GM21367 (cell line): ENCODE measurements around the gene TXNDC2.
"Not testable (repeated sequence)": the region's sequence is repeated elsewhere in the genome, so short reads cannot be mapped to it uniquely, and the experiment has no call there.

Experiments used
- ATAC-seq: cut with Tn5 transposase; IDR thresholded peaks from one replicate; pipeline ENCODE4 v1.9.1; 2021; ENCODE audit not compliant: unreplicated experiment

The TXNDC2 gene

GRCh38 chr18:9884090-9884489 lies 1.7 kb upstream of the TXNDC2 start:
- no peak for ATAC-seq

DNA sequence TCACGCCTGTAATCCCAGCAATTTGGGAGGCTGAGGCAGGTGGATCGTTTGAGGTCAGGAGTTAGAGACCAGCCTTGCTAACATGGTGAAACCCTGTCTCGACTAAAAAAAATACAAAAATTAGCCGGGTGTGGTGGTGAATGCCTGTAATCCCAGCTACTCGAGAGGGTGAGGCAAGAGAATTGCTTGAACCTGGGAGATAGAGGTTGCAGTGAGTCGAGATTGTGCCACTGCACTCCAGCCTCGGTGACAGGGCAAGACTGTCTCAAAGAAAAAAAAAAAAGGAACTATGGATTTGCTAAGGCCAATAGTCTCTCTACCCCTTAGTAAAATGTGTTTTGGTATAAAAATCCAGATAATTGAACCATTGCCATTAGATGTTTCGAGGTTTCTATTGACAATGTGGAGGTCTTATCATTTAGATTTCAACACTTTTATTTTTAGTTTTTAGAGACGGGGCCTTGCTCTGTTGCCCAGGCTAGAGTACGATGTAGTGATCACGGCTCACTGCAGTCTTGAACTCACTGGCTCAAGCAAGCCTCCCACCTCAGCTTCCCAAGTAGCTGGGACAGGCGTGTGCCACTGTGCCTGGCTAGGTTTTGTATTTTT lies 1.1 kb upstream of the TXNDC2 start:
- no peak for ATAC-seq

DNA sequence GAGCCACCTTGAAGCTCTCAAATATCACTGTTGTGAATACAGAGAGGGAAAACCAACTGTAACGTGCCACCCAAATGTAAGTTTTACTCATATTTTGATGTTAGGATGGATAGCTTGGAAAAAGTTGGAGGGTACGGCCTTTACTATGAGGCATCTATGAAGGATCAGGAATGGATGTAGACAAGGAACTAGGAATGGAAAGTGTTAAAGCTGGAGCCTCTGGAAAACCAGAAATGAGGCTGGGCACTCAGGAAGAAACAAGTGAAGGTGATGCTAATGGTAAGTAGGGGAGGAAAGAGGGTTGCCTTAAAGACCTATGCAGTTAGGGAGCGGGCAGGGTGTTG lies 204 bp downstream of the TXNDC2 start:
- no peak for ATAC-seq

- no peak for ATAC-seq
Measured at GRCh38 chr18:9887992-9888391, 2.2 kb downstream of the TXNDC2 start.

DNA sequence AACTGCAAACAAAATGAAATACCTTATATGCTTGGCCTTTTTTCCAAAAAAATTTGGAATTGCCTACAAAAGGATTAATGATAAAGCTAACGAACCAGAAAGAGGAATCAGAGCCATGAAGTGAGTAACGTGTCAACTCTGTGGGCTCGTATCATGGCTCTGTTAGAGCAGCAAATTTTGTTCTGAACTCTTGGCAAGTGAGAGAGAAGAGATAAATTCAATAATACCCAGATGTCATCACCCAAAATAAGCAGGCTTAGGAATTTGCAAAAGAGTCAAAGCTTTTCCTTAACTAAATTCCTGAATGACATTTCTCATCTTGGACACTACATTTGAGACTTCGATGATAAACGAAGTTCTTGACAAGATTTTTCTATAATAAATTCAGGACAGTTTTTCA lies 4.4 kb downstream of the TXNDC2 start:
- no peak for ATAC-seq

- no peak for ATAC-seq
Measured at GRCh38 chr18:9890957-9891356, 5.2 kb downstream of the TXNDC2 start.

GRCh38 chr18:9891515-9891914 lies 5.7 kb downstream of the TXNDC2 start:
- not testable (repeated sequence) for ATAC-seq

- ATAC-seq: no peak
Measured at GRCh38 chr18:9894454-9895068, 8.8 kb downstream of the TXNDC2 start.

DNA sequence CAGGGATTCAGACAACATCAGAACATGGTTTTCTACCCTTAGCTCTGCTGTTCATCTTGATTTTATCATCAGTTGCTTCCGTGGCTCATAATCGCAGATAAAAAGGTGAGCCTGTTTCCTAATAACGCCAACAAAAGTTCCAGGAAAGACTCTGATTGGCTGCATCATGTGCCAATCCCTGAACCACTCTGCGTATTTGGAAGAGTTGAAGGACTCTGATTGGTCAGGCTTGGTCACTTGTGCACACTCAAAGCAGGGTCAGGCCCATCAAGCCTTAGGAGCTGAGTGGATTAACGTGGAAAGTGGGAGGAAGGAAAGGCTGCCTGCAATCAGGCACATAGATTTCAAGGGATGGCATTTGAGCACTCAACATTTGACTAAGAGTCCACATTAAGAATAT lies 11.4 kb downstream of the TXNDC2 start:
- ATAC-seq: no peak

- not testable (repeated sequence) for ATAC-seq
Measured at GRCh38 chr18:9897787-9898291, 12.1 kb downstream of the TXNDC2 start.

DNA sequence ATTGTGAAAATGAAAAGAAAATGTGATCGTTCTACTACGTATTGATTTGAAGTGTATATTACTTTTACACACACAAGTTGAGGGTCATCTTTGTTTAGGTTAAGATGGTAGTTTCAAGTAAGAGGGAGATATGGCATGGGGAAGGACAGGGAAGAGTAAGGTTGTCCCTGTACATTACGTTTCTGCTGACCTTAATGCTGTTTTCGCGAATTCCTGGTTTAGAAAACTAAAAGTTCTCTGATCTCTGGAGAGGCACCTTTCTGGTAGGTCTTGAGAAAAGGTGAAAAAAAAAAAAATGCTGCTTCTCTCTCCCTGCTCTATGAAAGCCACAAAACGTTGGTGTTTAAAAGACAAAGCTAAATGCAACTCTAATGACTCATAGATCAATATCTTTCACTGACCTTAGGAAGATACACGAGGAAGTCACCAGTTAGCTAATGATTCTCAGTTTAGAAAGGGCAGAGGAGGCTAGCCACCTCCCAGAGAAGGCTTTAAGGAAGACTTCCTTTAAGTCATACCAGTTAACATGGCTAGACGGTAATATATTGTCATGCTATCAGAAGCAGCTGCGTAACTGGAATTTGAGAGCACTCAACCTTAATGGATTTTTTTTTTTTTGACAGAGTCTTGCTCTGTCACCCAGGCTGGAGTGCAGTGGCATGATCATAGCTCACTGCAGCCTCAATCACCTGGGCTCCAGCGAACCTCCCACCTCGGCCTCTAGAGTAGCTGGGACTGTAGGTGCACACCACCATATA lies 13.2 kb downstream of the TXNDC2 start:
- no peak for ATAC-seq

- not testable (repeated sequence) for ATAC-seq
Measured at GRCh38 chr18:9899550-9899930, 13.8 kb downstream of the TXNDC2 start.

DNA sequence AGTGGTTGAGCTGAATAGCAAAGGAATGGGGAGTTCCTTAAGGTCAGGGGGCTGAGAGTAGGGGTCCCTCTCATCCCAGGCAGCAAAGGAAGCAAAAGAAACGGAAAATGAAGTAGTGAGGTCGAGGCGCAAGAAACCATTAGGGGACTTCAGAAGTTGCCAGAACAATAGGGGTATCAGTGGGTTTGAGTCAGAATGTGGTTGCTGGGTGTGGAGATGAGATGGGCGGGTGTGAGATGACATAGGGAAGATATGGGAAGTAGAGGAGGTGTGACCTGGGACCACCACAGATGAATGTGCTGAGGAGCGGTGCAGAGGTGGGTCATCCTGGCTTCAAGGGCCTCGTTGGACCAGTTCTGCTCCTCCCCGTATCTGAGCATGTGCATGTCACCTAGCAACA lies 14.9 kb downstream of the TXNDC2 start:
- ATAC-seq: no peak

- ATAC-seq: no peak
Measured at GRCh38 chr18:9901377-9901776, 15.6 kb downstream of the TXNDC2 start.

- not testable (repeated sequence) for ATAC-seq
Measured at GRCh38 chr18:9902264-9902663, 16.5 kb downstream of the TXNDC2 start.

DNA sequence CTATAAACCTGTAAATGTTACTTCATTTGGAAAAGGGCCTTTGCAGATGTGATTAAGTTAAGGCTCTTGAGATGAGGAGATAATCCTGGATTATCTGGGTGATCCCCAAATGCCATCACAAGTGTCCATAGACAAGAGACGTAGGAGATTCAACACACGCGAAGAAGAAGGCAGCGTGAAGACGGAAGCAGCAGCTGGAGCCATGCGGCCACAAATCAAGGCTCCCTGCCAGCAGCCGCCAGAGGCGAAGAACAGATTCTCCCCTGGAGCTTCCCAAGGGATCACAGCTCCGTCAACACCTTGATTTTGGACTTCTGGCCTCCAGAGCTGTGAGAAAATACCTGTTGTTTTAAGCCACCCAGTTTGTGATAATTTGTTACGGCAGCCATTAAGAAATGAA lies 17.1 kb downstream of the TXNDC2 start:
- ATAC-seq: no peak

GRCh38 chr18:9905401-9905922 lies 19.7 kb downstream of the TXNDC2 start:
- no peak for ATAC-seq

DNA sequence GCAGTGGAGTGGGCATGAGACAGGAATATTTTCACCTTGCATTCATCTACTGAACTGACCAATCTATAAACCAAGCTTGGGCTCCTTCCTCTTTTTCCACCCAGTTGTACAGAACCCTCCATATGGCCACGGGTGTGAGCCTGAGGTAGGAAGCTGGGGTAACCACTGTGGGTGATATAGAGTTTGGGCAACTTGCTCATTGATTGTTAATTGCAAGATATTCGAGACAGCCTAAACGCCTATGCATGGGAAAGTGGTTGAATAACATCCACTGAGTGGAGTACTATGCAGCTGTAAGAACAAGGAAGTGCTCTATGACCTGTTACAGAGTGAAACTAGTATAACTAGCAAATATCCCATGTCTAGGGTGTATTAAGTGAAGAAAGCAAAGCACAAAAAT lies 20.7 kb downstream of the TXNDC2 start:
- ATAC-seq: no peak

GRCh38 chr18:9907867-9908266 lies 22.1 kb downstream of the TXNDC2 start:
- no peak for ATAC-seq

GRCh38 chr18:9910071-9910470 lies 24.3 kb downstream of the TXNDC2 start:
- no peak for ATAC-seq

DNA sequence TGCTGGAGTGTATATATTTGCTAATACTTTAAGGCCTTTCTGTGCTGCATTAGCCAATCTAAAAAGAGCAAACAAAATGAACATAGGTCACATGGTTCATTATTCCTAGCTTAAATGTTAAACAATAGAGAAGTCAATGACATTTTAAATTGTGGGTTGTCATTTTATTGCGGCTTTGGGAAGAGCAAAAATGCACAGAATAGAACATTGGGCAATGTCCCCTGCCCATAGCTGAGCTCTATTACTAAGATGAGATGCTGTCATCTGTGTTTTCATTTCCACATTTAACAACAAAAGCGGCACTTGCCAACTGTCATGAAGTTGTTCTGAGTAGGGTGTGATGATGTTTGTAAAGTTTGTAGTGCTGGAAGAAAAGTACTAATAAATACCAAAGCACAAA lies 24.9 kb downstream of the TXNDC2 start:
- no peak for ATAC-seq

GRCh38 chr18:9911226-9911625 lies 25.5 kb downstream of the TXNDC2 start:
- ATAC-seq: no peak
